LNCaP clone FGC (cell line): Measurements from ENCODE around the gene AFF1.

Experiments
- DNase-seq: peaks from one replicate; pipeline ENCODE4 v3.0.0-alpha.2; 2011; ENCODE audit warnings: low read depth
- H3K4me3 ChIP-seq: 2 replicates; pipeline ENCODE4 v1.5.1; 2011; ENCODE audit warnings: mild to moderate bottlenecking, low read depth, low read length, control low read depth
- CTCF ChIP-seq: IDR thresholded peaks from 2 replicates; pipeline ENCODE4 v1.5.1; 2012; ENCODE audit warnings: mild to moderate bottlenecking; ENCODE audit not compliant: control insufficient read depth, insufficient read depth; ENCODE audit errors: extremely low read depth

AFF1 gene

GRCh38 chr4:87086143-87086805, 151.5 kb downstream of the AFF1 start:
- DNase-seq: no peak
- no peak for TF ChIP-seq CTCF
- no peak overlapping the region for H3K4me3 ChIP-seq

GRCh38 chr4:87087015-87087414, 152.2 kb downstream of the AFF1 start:
- no peak for DNase-seq
- no peak overlapping the region for H3K4me3 ChIP-seq
- TF ChIP-seq CTCF: no peak

GRCh38 chr4:87087420-87087819, 152.6 kb downstream of the AFF1 start:
- no peak for DNase-seq
- no peak for TF ChIP-seq CTCF
- H3K4me3 ChIP-seq: no peak overlapping the region

GRCh38 chr4:87088186-87088585, 153.4 kb downstream of the AFF1 start:
- H3K4me3 ChIP-seq: no peak overlapping the region
- no peak for TF ChIP-seq CTCF
- DNase-seq: no peak

- DNase-seq: peak; percentile 92
- peak overlapping the region; percentile 11; the same call in 1 of the 2 replicates for H3K4me3 ChIP-seq
Measured at GRCh38 chr4:87089368-87089767, 154.6 kb downstream of the AFF1 start.

GRCh38 chr4:87090305-87090704, 155.5 kb downstream of the AFF1 start:
- no peak overlapping the region for H3K4me3 ChIP-seq
- TF ChIP-seq CTCF: no peak
- no peak for DNase-seq

More at GRCh38 chr4:87089368-87089767, 154.6 kb downstream of the AFF1 start:
- no peak for TF ChIP-seq CTCF
